ENCODE results near the gene ASPRV1.

DNA sequence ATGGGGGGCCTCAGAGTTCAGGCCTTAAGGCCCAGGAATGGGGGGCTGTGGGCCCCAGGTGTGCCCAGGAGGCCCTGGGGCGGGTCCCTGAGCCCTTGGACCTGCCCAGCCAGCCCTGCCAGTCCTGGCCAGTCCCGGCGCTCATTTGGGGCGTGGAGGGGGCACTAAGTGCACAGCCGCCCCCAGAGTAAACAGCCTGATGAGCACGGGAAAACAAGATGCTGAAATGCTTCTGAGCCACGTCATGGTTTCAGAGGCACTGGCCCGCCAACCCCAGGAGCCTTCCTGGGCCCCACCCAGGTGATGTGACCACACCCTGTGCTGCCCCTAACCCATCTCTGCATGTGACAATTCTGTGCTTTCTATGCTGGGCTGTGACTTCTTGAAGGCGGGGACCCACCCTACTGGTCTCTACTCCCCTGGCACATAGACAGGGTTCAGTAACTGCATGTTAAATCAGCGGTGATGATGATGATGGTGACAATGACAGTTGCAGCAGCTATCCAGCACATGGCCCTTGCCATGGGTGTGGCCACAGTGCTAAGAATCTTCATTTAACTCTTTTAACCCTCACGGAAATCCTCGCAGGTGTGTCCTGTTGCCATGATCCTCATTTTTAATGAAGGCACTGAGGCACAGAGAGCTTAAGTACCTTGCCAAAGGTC lies 28.1 kb upstream of the ASPRV1 start:
- TF ChIP-seq CTCF (IDR thresholded peaks at IDR 0.05) (no peak), POLR2A (IDR thresholded peaks at IDR 0.05) (no peak)
